ENCODE measurements around the gene SMPD3.

- TF ChIP-seq CTCF (conservative IDR thresholded peaks at IDR 0.05; ENCODE audit: low read depth, low read length) (no peak), EZH2 (IDR thresholded peaks at IDR 0.05; ENCODE audit: borderline replicate concordance, low read depth, low read length, poor library complexity, severe bottlenecking) (no peak)
Observed at GRCh38 chr16:68347605-68348004, 100.7 kb downstream of the SMPD3 start.
